Uterus (tissue), 2 donors: ENCODE data around the gene SUPT3H.

Experiments used
- CTCF ChIP-seq, 4 experiments: fragments of 200-600 bp in 2 of 4; fragments of 450-650 bp in 2 of 4; sonication (generic) in 2 of 4; IDR thresholded peaks; one replicate each; pipeline ENCODE4 v1.5.1; 2016 to 2019; ENCODE audit warnings: antibody characterized with exemption in 4 of 4, mild to moderate bottlenecking in 2 of 4, moderate library complexity in 1 of 4
- POLR2A ChIP-seq, 2 donors: fragments of 450-650 bp; IDR thresholded peaks; one replicate each; pipeline ENCODE4 v1.6.1; 2016; ENCODE audit warnings: antibody characterized with exemption in 2 of 2, mild to moderate bottlenecking in 1 of 2, moderate library complexity in 1 of 2

- TF ChIP-seq CTCF (IDR thresholded peaks at IDR 0.05) (no peak), POLR2A (IDR thresholded peaks at IDR 0.05) (no peak)
These were observed 333.6 kb downstream of the SUPT3H start for GRCh38 chr6:45044086-45044485.
